HepG2 (cell line): ENCODE measurements around the gene AKIRIN1. TPM values are rescaled to one million over a fixed set of nuclear protein-coding genes. Genes with fewer than 3 reads are reported as not detected.

Source experiments
- AKNA ChIP-seq: sonication (generic); formaldehyde crosslinking; IDR thresholded peaks from 2 replicates; pipeline ENCODE4 v1.4.0; 2020; ENCODE audit warnings: missing genetic modification reagents, borderline replicate concordance
- EHMT2 ChIP-seq: fragments of 200-600 bp; sonication (generic); IDR thresholded peaks from 2 replicates; pipeline ENCODE4 v1.7.0; 2017; ENCODE audit warnings: antibody characterized with exemption, low read depth, low read length, borderline replicate concordance
- NCOA2 ChIP-seq: sonication (generic); formaldehyde crosslinking; IDR thresholded peaks from 2 replicates; pipeline ENCODE4 v1.8.0; 2022; ENCODE audit warnings: inconsistent platforms
- ZBTB21 ChIP-seq: sonication (generic); formaldehyde crosslinking; IDR thresholded peaks from 2 replicates; pipeline ENCODE4 v1.4.0; 2020; ENCODE audit warnings: missing genetic modification reagents
- ZBTB44 ChIP-seq: sonication (generic); formaldehyde crosslinking; IDR thresholded peaks from 2 replicates; pipeline ENCODE4 v1.4.0; 2020; ENCODE audit warnings: missing genetic modification reagents
- ZBTB7A ChIP-seq: sonication (generic); formaldehyde crosslinking; IDR thresholded peaks from 2 replicates; pipeline ENCODE4 v1.8.0; 2022; ENCODE audit warnings: mild to moderate bottlenecking, missing genetic modification reagents
- ZNF124 ChIP-seq: sonication (generic); formaldehyde crosslinking; IDR thresholded peaks from 2 replicates; pipeline ENCODE4 v1.4.0; 2020; ENCODE audit warnings: missing genetic modification reagents
- ZNF224 ChIP-seq: sonication (generic); formaldehyde crosslinking; IDR thresholded peaks from 2 replicates; pipeline ENCODE4 v1.5.0; 2020; ENCODE audit warnings: mild to moderate bottlenecking, missing genetic modification reagents
- ZNF564 ChIP-seq: sonication (generic); formaldehyde crosslinking; IDR thresholded peaks from 2 replicates; pipeline ENCODE4 v1.8.1; 2023; ENCODE audit warnings: mild to moderate bottlenecking, missing genetic modification reagents
- polyA plus RNA-seq, 8 experiments: library from polyadenylated mRNA; depleted of rRNA in 3 of 8; stranded (reverse) in 7 of 8; unstranded in 1 of 8; fragments of >200 nt; fragmentation: Illumina TruSeq in 4 of 8; extraction: Trizol in 4 of 8; gene quantifications; 2 replicates each; pipeline versions ENCODE4 v1.2.1 to v1.2.3, GENCODE V29; 2011 to 2016; ENCODE audit warnings: low read depth in 4 of 8, missing spikeins in 1 of 8, mixed read lengths in 1 of 8; ENCODE audit not compliant: insufficient read depth in 1 of 8
- total RNA-seq, 5 experiments: library from RNA; depleted of rRNA; stranded (reverse); fragments of >200 nt; fragmentation: Illumina TruSeq; extraction: Trizol; gene quantifications; 2 replicates each; pipeline ENCODE4 v1.2.3, GENCODE V29; 2016; ENCODE audit warnings: low read depth in 1 of 5
- TF ChIP-seq, protein P1 (sequence below): sonication (generic); formaldehyde crosslinking; conservative IDR thresholded peaks from 2 replicates; pipeline ENCODE4 v1.4.0; 2020; ENCODE audit warnings: missing genetic modification reagents
- TF ChIP-seq, protein P2 (sequence below): sonication (generic); formaldehyde crosslinking; IDR thresholded peaks from 2 replicates; pipeline ENCODE4 v1.4.0; 2020; ENCODE audit warnings: missing genetic modification reagents

Gene AKIRIN1
- total and polyA plus RNA-seq, 2 of the 13 experiments (the other 11 are each of a cell fraction or from before 2014, with no cell fraction given): 123 to 157 TPM

DNA sequence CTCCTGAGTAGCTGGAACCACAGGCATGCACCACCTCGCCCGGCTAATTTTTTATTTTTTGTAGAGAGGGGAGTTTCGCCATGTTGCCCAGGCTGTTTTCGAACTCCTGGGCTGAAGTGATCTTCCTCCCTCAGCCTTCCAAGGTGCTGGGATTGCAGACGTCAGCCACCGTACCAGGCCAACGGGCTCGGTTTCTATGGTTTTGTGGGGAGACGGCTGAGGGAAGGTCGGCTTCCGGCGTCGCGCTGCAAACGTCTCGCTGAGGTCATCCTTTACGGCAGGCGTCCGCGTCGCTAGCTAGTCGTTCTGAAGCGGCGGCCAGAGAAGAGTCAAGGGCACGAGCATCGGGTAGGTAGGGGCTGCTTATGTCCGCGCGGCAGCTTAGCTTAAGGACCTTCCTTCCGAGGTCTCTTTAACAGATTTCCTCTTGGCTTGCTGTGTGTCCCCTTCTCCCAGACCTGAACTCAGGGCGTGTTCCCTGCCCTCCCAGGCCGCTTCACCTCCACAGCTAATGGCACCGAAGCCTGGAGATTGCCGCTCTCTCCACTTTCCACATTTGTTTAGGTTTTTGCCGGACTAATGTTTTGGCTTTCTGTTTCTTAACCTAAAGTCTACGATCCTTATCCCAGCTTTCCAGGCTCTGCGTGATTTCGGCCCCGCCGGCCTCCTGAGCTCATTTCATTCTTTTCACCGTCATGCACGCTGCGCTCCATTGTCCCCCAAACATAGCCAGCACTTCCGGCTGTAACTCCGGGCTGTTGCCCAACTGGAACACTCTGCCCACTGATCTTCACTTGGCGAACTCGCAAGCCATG lies 35.2 kb downstream of the AKIRIN1 start, which contains the start of gene NDUFS5 (continued):
- TF ChIP-seq AKNA (CRISPR knock-in tag) (no peak), ZNF564 (CRISPR knock-in tag) (peak; percentile 56; the same call in 1 of the 2 replicates), EHMT2 (no peak), ZBTB44 (CRISPR knock-in tag) (no peak), ZBTB21 (CRISPR knock-in tag) (peak; percentile 91), ZNF124 (CRISPR knock-in tag) (no peak; the same call in 1 of the 2 replicates), ZBTB7A (CRISPR knock-in tag) (no peak), NCOA2 (CRISPR knock-in tag) (peak; percentile 38; the same call in 1 of the 2 replicates), ZNF224 (CRISPR knock-in tag) (peak; percentile 36; the same call in 1 of the 2 replicates)
- TF ChIP-seq, protein P1, sequence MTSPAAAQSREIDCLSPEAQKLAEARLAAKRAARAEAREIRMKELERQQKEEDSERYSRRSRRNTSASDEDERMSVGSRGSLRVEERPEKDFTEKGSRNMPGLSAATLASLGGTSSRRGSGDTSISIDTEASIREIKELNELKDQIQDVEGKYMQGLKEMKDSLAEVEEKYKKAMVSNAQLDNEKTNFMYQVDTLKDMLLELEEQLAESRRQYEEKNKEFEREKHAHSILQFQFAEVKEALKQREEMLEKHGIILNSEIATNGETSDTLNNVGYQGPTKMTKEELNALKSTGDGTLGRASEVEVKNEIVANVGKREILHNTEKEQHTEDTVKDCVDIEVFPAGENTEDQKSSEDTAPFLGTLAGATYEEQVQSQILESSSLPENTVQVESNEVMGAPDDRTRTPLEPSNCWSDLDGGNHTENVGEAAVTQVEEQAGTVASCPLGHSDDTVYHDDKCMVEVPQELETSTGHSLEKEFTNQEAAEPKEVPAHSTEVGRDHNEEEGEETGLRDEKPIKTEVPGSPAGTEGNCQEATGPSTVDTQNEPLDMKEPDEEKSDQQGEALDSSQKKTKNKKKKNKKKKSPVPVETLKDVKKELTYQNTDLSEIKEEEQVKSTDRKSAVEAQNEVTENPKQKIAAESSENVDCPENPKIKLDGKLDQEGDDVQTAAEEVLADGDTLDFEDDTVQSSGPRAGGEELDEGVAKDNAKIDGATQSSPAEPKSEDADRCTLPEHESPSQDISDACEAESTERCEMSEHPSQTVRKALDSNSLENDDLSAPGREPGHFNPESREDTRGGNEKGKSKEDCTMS: no peak
- TF ChIP-seq, protein P2, sequence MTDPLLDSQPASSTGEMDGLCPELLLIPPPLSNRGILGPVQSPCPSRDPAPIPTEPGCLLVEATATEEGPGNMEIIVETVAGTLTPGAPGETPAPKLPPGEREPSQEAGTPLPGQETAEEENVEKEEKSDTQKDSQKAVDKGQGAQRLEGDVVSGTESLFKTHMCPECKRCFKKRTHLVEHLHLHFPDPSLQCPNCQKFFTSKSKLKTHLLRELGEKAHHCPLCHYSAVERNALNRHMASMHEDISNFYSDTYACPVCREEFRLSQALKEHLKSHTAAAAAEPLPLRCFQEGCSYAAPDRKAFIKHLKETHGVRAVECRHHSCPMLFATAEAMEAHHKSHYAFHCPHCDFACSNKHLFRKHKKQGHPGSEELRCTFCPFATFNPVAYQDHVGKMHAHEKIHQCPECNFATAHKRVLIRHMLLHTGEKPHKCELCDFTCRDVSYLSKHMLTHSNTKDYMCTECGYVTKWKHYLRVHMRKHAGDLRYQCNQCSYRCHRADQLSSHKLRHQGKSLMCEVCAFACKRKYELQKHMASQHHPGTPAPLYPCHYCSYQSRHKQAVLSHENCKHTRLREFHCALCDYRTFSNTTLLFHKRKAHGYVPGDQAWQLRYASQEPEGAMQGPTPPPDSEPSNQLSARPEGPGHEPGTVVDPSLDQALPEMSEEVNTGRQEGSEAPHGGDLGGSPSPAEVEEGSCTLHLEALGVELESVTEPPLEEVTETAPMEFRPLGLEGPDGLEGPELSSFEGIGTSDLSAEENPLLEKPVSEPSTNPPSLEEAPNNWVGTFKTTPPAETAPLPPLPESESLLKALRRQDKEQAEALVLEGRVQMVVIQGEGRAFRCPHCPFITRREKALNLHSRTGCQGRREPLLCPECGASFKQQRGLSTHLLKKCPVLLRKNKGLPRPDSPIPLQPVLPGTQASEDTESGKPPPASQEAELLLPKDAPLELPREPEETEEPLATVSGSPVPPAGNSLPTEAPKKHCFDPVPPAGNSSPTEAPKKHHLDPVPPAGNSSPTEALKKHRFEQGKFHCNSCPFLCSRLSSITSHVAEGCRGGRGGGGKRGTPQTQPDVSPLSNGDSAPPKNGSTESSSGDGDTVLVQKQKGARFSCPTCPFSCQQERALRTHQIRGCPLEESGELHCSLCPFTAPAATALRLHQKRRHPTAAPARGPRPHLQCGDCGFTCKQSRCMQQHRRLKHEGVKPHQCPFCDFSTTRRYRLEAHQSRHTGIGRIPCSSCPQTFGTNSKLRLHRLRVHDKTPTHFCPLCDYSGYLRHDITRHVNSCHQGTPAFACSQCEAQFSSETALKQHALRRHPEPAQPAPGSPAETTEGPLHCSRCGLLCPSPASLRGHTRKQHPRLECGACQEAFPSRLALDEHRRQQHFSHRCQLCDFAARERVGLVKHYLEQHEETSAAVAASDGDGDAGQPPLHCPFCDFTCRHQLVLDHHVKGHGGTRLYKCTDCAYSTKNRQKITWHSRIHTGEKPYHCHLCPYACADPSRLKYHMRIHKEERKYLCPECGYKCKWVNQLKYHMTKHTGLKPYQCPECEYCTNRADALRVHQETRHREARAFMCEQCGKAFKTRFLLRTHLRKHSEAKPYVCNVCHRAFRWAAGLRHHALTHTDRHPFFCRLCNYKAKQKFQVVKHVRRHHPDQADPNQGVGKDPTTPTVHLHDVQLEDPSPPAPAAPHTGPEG (CRISPR knock-in tag): no peak; the same call in 1 of the 2 replicates
